HAP-1 (cell line): ENCODE data around the gene UBTF.
A peak's percentile ranks its signal among the peaks of the same experiment; 100 is the strongest.

Experiments used
- DNase-seq, 2 experiments: peaks; one replicate each; pipeline ENCODE4 v3.0.0-alpha.2; 2016 to 2020; ENCODE audit warnings: low spot score in 2 of 2
- H3K27me3 ChIP-seq: fragments of 250-450 bp; sonication (Bioruptor Pico); 2 replicates; pipeline ENCODE4 v1.5.1; 2020; ENCODE audit warnings: low read depth, mild to moderate bottlenecking, moderate library complexity
- H3K36me3 ChIP-seq: fragments of 250-450 bp; sonication (Bioruptor Pico); replicated peaks from 2 replicates; pipeline ENCODE4 v1.5.1; 2020; ENCODE audit warnings: mild to moderate bottlenecking
- H3K4me1 ChIP-seq: fragments of 250-450 bp; sonication (Bioruptor Pico); 2 replicates; pipeline ENCODE4 v1.5.1; 2020; ENCODE audit warnings: mild to moderate bottlenecking
- H3K4me3 ChIP-seq: fragments of 250-450 bp; sonication (Bioruptor Pico); 2 replicates; pipeline ENCODE4 v1.5.1; 2020; ENCODE audit warnings: mild to moderate bottlenecking, moderate library complexity
- H3K9me3 ChIP-seq: fragments of 250-450 bp; sonication (Bioruptor Pico); 2 replicates; pipeline ENCODE4 v1.5.1; 2020; ENCODE audit warnings: mild to moderate bottlenecking, moderate library complexity
- in situ Hi-C: fragments of 300-500 bp; cut with MboI; formaldehyde crosslinking; loops from 3 replicates; pipeline ENCODE4 v1.14.3; 2020; ENCODE audit warnings: low sequenced_read_pairs, inconsistent platforms, mixed read lengths

Gene UBTF

DNA sequence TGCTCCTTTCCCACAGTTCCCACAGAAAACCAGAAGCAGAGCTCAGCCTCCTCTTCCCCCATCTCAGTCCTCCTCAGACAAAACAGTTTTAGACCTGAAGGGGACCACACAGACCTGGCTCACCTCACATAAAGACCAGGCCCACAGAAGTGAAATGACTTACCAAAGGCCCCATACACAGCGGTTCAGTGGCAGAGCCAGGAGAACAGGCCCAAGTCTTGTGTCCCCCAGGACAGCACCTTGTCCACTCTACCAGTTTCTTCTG is 5.3 kb downstream of the UBTF start:
- DNase-seq, result no peak
- Histone ChIP-seq H3K27me3 (no peaks in the 10 kb centered on the region), H3K36me3 (peaks cover 67% of the 10 kb centered on the region), H3K4me3 (no peak overlapping the region), H3K9me3 (no peaks in the 10 kb centered on the region), H3K4me1 (peaks cover 7% of the 10 kb centered on the region)
- in situ Hi-C loops, result loop anchor here (5.0 kb wide), 1 partner anchor 113 kb away; no protein-coding TSS in a partner anchor

DNA sequence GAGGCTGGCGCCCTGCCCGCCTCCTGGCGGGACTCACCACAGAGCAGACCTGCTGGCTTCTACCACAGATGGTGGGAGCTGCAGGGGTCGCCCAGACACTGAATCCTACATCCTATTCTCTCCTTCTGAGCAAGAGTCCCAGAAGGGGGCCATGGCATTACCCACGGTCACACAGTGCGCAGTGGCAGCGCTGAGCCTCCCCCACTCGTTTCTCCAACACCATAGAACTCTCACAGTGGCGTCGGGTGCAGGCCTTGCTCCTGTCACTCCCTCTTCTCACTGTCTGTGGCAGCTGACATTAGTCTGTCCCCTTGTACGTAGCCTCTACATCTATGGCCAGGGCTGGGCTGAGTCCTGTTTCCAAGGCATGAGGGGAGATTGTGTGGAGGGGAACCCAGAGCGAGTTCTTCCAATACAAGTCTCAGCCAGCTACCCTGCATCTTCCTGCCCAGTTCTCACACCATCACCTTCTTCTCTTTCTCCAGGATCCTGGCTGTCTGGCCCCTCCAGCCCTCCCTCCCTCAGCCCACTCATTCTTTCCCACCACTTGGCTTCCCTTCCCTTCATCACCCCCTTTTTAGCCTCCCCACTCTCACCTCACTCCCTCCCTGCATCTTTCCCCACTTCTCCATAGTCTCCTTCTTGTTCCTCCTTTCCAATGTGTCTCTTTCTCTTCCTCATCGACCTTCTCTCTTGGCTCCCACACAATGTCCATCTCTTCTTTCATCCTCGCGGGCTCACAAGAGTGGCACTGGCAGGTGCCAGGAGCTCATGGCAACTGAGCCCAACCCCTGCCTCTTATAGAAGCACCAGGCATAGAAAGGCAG is 5.9 kb downstream of the UBTF start:
- no peak for DNase-seq
- in situ Hi-C loops, result loop anchor here (5.0 kb wide), 1 partner anchor 114 kb away; no protein-coding TSS in a partner anchor
- Histone ChIP-seq H3K27me3 (no peaks in the 10 kb centered on the region), H3K36me3 (peaks cover 72% of the 10 kb centered on the region), H3K4me3 (no peak overlapping the region), H3K4me1 (peaks cover 7% of the 10 kb centered on the region), H3K9me3 (no peaks in the 10 kb centered on the region)

GRCh38 chr17:44212507-44213402 is 6.7 kb downstream of the UBTF start:
- DNase-seq, result no peak
- H3K27me3 ChIP-seq, result no peaks in the 10 kb centered on the region
- H3K36me3 ChIP-seq, result peaks cover 79% of the 10 kb centered on the region
- peaks cover 7% of the 10 kb centered on the region for H3K4me1 ChIP-seq
- H3K9me3 ChIP-seq, result no peaks in the 10 kb centered on the region
- in situ Hi-C loops, result loop anchor here (5.0 kb wide), 1 partner anchor 115 kb away; no protein-coding TSS in a partner anchor
- H3K4me3 ChIP-seq, result no peak overlapping the region

- Histone ChIP-seq H3K4me3 (no peak overlapping the region), H3K27me3 (no peaks in the 10 kb centered on the region), H3K4me1 (peaks cover 3% of the 10 kb centered on the region; the same call in 1 of the 2 replicates), H3K9me3 (no peaks in the 10 kb centered on the region), H3K36me3 (peaks cover 83% of the 10 kb centered on the region)
- DNase-seq, result no peak
- in situ Hi-C loops, result loop anchor here (5.0 kb wide), 1 partner anchor 116 kb away; no protein-coding TSS in a partner anchor
These were observed 7.9 kb downstream of the UBTF start for GRCh38 chr17:44211281-44212265.

DNA sequence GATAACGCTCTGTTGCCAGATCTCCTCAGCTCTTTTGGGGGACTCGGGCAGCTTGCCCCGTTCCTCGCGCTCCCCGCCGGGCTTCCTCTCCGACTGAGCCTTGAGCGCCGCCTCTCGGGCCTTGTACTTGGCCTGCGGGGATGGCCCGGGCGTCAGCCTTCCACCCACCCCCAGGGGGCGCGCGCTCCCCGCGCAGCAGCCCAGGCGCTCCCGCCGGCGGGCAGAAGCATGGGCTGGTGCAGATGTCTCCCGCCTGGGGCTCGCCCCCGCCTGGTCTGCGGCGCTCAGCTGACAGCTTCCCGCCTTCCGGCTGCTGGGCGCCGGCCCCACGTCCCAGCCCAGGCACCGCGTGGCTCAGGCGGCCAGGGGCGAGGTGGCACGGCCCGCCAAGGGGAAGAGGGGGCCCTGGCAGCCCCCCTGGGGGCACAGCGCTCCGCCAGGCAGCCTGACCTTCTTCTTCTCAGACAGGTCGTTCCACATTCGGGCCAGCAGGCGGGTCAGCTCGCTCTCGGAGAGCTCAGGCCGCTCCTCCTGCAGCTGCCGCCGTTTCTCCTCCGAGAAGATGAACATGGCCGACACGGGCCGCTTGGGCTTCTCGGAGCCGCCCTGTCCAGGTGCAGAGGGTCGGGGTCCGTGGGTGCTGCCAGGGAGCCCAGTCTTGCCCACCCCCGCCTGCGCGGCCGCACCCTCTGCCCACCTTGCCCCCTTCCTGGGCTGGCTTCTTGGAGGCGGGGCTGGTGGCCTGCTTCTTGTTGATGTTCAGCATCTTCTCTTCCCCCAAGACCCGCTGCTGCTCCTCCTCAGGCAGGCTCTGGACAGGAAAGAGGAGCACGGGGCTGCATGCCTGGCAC is 8.9 kb downstream of the UBTF start:
- H3K4me1 ChIP-seq, result peaks cover 3% of the 10 kb centered on the region; the same call in 1 of the 2 replicates
- H3K9me3 ChIP-seq, result no peaks in the 10 kb centered on the region
- H3K27me3 ChIP-seq, result no peaks in the 10 kb centered on the region
- in situ Hi-C loops, result loop anchor here (5.0 kb wide), 1 partner anchor 117 kb away; no protein-coding TSS in a partner anchor
- peak; percentile 75 to 88 for DNase-seq
- H3K4me3 ChIP-seq, result no peak overlapping the region
- peaks cover 73% of the 10 kb centered on the region for H3K36me3 ChIP-seq

GRCh38 chr17:44209786-44210341 is 9.6 kb downstream of the UBTF start:
- in situ Hi-C loops, result loop anchor here (5.0 kb wide), 1 partner anchor 117 kb away; no protein-coding TSS in a partner anchor
- no peak overlapping the region for H3K4me3 ChIP-seq
- no peaks in the 10 kb centered on the region for H3K27me3 ChIP-seq
- DNase-seq, result no peak
- peaks cover 66% of the 10 kb centered on the region for H3K36me3 ChIP-seq
- H3K4me1 ChIP-seq, result peaks cover 3% of the 10 kb centered on the region; the same call in 1 of the 2 replicates
- H3K9me3 ChIP-seq, result no peaks in the 10 kb centered on the region

DNA sequence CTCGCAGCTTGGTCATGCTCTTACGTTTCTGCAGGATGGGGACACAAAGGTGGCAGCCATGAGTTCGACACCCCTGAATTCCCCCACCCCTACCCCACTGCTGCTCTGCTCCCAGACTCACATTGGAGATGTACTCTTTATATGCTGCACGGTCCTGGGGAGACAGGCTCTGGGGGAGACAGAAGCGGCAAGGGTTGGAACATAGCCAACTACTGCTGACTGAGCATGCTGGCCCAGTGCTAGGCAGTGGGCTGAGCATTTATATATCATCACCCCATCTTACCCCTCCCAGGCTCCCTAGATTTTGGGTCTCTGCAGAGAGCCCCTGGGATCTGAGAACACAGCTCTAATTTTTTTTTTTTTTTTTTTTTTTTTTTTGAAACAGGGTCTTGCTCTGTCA is 11.7 kb downstream of the UBTF start:
- no peak for DNase-seq
- Histone ChIP-seq H3K9me3 (no peaks in the 10 kb centered on the region), H3K4me3 (no peak overlapping the region), H3K27me3 (no peaks in the 10 kb centered on the region), H3K4me1 (peaks cover 3% of the 10 kb centered on the region; the same call in 1 of the 2 replicates), H3K36me3 (peaks cover 47% of the 10 kb centered on the region)
- in situ Hi-C loops, result no loop called here

GRCh38 chr17:44207319-44207718 is 12.2 kb downstream of the UBTF start:
- Histone ChIP-seq H3K4me3 (no peak overlapping the region), H3K9me3 (no peaks in the 10 kb centered on the region), H3K27me3 (no peaks in the 10 kb centered on the region), H3K36me3 (peaks cover 47% of the 10 kb centered on the region), H3K4me1 (peaks cover 3% of the 10 kb centered on the region; the same call in 1 of the 2 replicates)
- no peak for DNase-seq
- in situ Hi-C loops, result no loop called here

DNA sequence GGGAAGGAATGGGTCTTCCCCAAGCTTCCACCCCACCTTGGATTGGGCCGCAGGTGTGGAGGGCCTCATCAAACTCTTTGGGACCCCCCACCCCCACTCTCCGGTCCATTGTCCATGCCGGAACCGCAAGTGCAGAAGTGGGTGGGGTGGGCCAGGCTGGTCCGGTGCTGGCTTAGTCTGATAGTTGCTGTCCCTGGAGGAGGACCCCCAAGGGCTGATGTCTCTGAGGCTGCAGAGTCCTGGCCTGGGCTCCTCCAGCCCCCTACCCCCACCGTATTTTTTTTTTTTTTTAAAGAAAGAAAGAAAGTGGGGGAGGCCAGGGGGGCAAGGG is 12.7 kb downstream of the UBTF start:
- peaks cover 46% of the 10 kb centered on the region for H3K36me3 ChIP-seq
- peaks cover 3% of the 10 kb centered on the region; the same call in 1 of the 2 replicates for H3K4me1 ChIP-seq
- no peaks in the 10 kb centered on the region for H3K27me3 ChIP-seq
- no peaks in the 10 kb centered on the region for H3K9me3 ChIP-seq
- in situ Hi-C loops, result no loop called here
- H3K4me3 ChIP-seq, result no peak overlapping the region
- no peak for DNase-seq

- DNase-seq, result no peak
- Histone ChIP-seq H3K4me1 (peaks cover 4% of the 10 kb centered on the region; the same call in 1 of the 2 replicates), H3K36me3 (peaks cover 40% of the 10 kb centered on the region), H3K27me3 (no peaks in the 10 kb centered on the region), H3K4me3 (no peak overlapping the region), H3K9me3 (no peaks in the 10 kb centered on the region)
- in situ Hi-C loops, result no loop called here
These were observed 13.3 kb downstream of the UBTF start for GRCh38 chr17:44205962-44206824.

DNA sequence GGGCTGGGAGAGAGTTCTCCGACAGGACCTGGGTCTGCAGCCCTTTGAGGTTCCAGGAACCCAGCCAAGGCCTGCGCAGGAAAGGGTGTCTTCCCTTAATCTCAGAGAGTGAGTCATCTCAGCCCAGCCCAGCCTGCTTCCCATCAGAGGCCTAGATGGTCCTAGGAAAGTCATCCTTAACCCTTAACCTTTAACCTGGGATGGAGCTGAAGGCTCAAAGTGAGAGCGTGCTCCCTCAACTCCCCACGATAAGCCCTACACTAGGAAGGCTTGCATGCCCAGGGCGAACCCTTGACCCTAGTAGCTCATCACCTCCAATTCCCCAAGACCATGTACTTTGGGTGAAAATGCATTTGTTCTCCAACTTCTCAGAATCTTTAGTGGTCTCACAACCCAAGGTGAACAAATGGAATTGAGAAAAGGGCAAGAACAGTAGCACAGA is 15.0 kb downstream of the UBTF start:
- in situ Hi-C loops, result no loop called here
- H3K9me3 ChIP-seq, result no peaks in the 10 kb centered on the region
- peaks cover 23% of the 10 kb centered on the region for H3K36me3 ChIP-seq
- H3K4me3 ChIP-seq, result no peak overlapping the region
- no peak for DNase-seq
- H3K27me3 ChIP-seq, result no peaks in the 10 kb centered on the region
- peaks cover 6% of the 10 kb centered on the region; the same call in 1 of the 2 replicates for H3K4me1 ChIP-seq
